CD4-positive, alpha-beta T cell treated with Interleukin-15 for 1 hour (primary cell): ENCODE measurements around the gene SOWAHA.
"Not testable (repeated sequence)": the region's sequence is repeated elsewhere in the genome, so short reads cannot be mapped to it uniquely, and the experiment has no call there.

ENCODE experiments used
- DNase-seq: peaks from one replicate; pipeline ENCODE4 v3.0.0-alpha.2; 2020

Gene SOWAHA

DNA sequence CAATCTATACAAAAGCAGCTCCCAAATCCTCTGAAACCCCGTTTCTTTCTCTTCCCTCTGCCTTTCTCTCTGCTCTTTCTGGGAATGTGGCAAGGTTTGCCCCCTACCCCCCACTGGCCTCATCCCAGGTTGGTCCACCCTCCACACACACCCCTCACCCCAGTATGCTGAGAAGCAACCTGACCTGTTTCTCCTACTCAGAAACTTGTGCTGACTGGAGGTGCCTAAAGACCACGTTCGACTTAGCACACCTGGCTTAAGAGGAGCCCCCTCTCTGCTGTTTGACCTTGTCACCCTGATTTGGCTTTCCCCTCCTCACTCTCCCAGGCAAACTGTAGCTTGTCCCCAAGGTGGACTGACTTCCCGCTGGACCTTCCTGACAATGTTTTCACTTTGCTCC lies 35.0 kb upstream of the SOWAHA start:
- DNase-seq, result no peak

DNA sequence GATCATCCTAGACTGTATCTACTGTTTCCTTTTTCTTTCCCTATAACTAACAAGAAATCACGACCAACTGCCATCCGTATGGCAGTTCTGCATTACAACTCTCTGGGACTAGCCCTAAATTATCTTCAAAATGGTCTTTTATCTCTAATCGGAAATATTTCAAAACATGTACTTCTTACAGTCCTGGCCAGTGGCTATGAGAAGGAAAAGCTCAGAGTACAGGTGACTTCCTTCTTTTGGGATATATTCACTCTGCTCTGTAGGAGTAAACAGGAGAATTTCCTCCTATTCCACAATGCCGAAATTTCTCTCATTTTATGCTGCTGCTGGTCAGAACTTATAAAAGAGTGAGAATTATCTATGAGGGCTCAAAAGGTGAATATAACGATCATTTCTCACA lies 34.2 kb upstream of the SOWAHA start:
- no peak for DNase-seq

DNA sequence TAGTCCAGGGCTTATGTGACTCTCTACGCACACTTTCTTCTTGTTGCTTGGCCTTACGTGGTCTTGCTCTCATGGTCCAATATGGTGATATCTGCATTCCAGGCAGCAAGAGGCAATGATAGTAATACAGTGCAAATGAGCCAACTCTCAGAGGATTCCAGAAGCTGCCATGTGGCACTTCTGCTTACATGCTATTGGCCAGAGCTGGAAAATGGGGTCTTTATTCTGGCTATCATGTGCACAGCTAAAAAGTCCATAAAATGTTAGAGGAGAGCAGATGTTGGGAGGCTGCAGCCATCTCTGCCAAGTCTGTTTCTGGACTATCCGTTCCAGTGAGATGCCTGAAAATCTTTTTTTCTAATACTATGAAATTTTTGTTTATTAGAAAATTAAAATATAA lies 33.1 kb upstream of the SOWAHA start:
- no peak for DNase-seq

DNA sequence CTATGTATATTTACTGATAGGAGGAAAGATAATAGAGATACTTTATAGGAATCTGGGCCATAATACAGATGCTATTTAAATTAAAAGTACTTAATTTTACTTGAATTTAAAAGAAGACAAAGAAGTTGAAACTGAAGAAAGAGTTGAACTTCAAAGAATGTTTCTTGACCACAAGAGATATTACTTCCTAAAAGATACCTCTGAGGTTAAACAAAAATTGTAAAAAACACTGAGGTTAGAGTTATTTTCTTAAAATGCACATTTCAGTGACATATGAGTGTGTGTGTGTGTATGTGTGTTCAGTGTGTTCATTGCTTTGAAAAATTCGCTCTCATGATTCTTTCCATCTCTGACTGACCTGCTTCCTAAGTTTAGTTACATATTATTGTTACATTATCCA lies 32.5 kb upstream of the SOWAHA start:
- DNase-seq, result no peak

DNA sequence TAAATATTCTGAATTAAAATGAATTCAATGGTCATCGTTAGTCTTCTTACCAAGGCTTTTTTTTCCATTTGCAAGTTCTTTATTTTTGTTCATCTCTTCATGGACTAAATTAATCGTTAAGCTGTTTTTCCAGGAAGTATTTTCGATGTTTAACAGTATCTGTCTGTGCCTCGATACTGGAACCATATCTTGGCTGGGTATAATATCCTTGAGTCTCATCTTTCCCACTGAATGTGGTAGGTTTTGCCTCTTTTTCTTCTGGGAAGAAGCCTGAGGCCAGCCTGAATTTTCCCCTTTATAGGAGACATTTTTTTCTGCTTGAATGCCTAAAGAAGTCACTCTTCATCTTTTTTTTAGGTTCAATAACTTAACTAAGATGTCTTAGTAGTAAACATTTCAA lies 32.1 kb upstream of the SOWAHA start:
- no peak for DNase-seq

DNA sequence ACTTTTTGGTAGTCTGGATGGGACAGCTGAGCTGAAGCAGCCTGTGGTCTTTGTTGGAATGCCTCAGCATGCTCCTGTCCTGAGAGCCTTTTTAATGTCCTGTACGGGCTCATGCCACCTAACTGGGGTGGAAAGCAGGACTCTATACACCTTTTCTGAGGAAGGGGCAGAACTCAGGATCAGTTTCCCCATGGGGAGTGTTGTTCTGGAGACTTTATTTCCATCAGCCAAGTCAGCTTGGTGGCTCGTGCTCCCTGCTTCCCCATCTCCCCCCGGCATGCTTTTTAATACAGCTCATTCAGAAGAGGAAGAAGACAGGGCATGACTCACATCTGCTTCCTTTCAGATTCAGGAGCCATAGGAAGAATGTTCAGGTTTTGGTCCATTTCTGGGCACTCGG lies 31.0 kb upstream of the SOWAHA start:
- DNase-seq, result peak; percentile 17

DNA sequence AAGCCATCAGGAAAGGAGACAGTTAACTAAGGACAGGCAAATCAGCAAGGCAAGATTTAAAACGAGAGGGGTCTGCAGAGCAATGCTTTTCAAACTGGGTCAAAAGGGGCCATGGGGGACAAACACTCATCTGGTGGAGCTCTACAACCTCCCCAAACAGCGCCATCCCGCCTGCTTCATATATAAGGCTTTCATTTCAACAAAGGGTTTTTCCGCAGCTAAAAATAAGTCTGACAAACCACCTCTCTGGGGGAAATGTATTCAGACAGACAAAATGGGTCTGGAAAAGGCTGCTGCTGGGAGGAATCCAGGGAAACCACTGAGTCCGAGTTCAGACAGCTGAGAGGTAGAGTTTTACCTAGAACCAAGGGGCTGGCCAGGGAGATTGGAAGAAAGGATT lies 27.7 kb upstream of the SOWAHA start:
- no peak for DNase-seq

DNA sequence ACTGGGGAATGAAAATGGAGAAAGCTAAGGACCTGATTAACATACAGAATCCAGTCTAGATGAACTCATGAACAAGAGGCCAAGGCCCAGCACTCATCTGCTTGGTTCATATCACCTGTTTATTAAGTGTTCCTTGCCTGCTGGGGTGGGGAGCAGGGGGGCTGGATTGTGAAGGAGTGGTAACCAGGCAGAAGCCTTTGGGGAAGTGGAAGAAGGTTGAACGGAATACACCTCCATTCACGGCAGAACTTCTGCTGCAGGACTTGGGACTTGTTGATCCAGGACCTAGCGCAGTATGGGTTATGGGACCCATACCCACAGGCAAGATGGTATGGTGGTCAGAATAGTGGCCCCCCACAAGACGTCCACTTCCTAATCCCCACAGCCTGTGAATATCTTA lies 27.2 kb upstream of the SOWAHA start:
- no peak for DNase-seq

DNA sequence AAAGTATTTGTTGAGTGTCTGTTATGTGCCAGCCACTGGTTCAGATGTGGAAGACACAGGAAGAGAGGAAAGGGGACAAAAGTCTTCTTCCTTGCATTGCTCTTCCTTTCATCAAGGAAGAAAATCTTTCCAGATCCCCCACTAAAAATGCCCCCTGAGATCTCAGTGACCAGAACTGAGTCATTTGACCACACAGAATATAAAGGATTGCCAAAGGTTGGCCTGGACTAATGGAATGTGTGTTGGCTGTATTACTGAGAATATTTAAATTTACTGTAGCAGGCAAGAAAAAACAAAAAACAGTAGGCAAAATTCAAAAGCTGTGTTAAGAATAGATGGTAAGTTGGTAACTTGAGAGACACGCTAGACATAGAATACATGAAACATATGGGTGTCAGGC lies 26.0 kb upstream of the SOWAHA start:
- no peak for DNase-seq

DNA sequence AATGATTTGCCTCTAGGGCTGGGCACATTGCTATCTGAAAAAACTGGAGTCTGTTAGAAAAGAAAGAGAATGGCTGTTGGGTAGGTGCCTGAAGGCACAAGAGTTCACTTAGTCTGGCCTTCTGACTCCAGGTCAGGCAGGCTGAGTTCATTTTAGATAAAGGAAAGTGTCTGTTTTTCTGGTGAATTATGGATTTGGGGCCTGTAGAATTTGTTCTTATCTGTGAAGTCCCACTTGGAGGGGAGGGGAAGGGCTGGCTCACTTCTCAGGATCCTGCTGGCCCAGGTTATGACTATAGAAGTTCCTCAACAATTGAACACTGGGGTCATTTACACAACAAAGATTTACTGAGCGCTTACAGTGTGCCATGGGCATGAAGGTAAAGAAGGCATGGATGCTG lies 24.6 kb upstream of the SOWAHA start:
- DNase-seq, result no peak

DNA sequence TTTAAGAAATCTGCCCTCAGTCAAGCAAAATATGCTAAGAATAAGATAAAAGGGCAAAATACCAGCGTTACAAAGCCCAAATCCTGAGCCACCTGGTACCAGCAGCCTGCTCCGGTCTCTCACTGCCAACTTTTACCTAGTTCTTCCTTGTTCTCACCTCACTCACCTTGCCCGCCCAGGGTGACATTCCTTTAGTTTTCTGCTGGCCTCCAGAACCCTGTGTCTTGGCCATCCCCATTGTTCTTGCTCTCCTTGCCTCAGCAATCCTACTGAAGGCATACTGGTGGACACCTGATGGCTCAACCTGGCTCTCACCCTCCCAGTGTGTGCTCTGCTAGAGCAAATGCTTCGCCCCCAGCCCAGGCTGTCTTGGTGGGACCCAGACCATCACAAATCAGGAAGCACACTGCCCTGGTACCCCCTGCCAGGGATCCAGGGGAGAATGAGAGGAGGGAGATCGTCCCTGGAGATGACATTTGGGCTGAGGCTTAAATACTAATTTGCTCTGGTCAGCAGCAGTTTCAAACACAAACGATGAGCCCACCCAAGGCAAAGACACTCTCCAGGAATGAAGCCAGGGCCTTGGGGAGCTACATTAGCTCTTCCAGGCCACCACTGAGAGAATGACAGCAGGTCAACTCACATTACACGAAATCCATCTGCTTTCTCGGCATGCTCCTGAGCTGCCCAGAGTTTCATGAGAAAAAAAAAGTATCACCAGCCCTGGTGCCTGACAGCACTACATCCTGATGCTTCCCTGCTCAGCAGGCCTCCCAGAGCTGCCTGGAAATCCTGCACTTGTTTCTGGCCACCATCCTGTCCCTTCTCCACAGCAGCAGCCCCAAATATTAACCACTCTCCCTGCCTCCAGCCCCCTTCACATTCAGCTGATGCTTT lies 23.9 kb upstream of the SOWAHA start:
- no peak for DNase-seq

DNA sequence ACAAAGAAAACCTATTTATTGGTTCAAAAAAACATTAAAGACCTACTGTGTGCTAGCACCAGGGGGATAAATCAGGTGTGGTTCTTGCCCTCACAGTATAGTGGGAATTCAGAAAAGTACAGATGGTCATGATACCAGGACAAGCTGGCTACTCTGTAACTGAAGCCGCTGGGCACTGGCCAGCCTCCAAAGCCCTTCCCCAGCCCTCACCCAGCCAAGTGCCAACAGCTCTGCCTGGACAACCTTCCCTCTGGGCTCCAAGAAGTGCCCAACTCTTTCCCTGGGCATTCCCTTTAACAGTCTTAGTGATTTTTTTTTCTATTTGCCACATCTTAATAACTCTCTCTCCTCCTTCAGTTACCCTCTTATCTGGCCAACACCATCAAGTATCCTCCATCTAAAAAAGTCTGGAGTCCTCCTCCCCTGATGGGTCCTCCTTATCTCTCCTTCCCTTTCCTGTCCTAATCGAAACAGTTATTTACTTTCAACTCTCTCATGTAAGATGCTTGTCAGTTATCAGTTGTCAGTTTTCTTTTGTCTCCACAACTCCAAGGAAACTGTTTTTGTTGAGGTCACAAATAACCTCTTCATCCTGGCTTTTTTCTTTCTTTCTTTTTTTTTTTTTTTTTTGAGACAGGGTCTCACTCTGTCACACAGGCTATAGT lies 22.8 kb upstream of the SOWAHA start:
- DNase-seq, result no peak

DNA sequence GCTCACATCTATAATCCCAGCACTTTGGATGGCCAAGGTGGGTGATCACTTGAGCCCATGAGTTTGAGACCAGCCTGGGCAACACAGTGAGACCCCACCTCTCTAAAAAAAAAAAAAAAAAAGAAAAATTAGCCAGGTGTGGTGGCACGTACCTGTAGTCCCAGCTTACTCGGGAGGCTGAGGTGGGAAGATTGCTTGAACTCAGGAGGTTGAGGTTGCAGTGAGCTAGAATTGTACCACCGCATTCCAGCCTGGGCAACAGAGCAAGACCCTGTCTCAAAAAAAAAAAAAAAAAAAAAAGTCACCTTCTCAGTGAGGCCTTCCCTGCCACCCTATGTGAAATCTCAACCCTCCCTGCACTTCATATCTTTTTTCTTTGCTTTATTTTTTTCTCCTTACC lies 22.1 kb upstream of the SOWAHA start:
- no peak for DNase-seq

DNA sequence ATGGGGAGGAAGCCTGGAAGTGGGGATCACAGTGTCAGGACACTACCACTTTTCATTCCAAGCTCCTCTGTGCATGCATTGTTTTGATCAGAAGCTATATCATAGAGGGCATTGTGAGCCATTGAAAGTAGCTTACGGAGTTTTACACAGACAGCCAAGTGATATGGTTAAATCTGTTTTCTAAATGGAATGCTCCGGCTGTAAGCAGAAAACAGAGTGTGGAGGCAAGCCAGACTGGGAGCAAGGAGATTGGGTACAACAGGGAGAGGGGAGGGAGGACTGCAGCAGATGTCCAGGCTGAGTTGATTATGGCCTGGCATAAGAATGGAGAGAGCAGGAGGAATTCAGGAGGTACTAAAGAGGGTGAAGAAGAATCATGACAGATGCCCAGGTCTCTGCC lies 15.5 kb upstream of the SOWAHA start:
- no peak for DNase-seq

DNA sequence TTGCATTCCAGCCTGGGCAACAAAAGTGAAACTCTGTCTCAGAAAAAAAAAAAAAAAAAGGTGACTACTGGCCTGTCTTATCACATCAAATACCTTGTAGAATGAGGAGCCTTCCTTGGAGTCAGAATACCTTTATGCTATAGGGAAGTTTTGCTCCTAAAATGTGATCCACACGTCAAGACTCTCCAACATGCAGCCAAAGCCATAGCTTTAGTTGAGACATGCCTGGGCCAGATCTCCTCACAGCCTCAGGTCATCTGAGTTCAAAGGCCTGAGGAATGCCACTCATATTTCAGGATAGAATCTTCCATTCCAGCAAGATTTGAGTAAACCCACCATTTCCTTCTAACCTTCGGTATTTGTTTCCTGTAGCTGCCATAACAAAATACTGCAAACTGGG lies 13.7 kb upstream of the SOWAHA start:
- DNase-seq, result no peak

DNA sequence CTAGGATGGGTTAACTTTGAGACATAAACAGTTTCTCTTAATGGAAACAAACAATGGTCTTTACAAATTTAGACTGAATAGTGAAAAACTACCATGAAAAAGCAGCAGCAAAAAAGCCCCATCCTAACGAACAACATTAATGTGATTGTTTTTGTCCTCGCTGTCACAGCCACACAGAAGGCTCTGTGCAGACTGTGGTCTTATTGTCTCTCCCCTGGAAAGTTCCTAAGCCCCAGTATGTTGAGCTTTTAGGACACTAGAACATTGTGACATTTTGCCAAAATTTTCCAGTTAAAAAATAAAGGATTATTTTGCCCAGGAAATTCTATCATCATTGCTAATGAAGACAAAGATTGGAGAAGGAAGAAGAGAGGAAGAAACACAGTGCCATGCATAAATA lies 12.6 kb upstream of the SOWAHA start:
- no peak for DNase-seq

DNA sequence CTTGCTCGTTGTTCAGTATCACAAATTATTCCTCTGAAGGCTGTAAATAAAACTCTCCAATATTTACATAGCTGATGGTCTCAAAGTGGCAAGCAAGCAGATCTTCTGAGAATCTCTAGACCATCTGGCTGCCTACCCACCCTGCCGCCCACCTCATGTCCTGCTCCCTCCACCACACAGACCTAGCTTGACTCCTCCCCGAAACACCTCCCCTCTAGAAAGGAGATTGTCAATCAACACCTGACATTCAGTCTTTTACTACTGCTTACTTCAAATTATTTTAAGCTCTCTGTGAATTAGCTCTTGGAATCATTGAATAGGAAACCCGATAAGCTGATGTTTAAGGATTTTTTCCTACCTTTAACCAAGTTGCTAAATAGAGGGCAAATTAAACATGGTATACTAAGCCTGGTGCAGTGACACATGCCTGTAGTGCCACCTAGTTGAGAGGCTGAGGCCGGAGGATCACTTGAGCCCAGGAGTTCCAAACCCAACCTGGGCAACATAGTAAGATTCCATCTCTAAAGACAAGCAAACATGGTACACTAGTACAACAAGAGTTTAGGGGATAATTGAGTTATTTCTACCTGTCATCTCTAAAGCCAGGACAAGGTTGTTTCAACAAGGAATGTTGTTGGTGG lies 10.9 kb upstream of the SOWAHA start:
- no peak for DNase-seq

DNA sequence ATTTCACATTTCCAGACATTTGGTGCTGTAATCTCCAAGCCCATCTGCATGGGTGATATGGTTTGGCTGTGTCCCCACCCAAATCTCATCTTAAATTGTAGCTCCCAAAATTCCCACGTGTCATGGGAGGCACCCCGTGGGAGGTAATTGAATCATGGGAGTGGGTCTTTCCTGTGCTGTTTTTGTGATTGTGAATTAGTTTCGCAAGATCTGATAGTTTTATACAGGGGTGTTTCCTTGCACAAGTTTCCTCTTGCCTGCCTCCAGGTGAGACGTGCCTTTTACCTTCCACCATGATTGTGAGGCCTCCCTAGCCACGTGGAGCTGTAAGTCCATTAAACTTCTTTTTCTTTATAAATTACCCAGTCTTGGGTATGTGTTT lies 10.4 kb upstream of the SOWAHA start:
- not testable (repeated sequence) for DNase-seq

DNA sequence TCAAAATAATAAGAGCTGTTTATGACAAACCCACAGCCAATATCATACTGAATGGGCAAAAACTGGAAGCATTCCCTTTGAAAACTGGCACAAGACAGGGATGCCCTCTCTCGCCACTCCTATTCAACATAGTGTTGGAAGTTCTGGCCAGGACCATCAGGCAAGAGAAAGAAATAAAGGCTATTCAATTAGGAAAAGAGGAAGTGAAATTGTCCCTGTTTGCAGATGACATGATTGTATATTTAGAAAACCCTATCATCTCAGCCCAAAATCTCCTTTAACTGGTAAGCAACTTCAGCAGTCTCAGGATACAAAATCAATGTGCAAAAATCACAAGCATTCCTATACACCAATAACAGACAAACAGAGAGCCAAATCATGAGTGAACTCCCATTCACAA lies 8.9 kb upstream of the SOWAHA start:
- not testable (repeated sequence) for DNase-seq

DNA sequence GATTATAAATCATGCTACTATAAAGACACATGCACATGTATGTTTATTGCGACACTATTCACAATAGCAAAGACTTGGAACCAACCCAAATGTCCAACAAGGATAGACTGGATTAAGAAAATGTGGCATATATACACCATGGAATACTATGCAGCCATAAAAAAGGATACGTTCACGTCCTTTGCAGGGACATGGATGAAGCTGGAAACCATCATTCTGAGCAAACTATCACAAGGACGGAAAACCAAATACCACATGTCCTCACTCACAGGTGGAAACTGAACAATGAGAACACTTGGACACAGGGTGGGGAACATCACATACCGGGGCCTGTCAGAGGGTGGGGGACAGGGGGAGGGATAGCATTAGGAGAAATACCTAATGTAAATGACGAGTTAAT lies 7.2 kb upstream of the SOWAHA start:
- DNase-seq, result not testable (repeated sequence)

DNA sequence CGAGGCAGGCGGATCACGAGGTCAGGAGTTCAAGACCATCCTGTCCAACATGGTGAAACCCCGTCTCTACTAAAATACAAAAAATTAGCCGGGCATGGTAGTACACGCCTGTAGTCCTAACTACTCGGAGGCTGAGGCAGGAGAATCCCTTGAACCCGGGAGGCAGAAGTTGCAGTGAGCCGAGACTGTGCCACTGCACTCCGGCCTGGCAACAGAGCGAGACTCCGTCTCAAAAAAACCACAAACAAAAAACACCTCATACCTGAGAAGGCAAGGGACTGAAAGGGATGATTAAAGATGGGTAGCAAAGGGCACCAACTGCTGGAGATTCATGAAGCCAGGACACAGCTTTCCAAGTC lies 6.3 kb upstream of the SOWAHA start:
- not testable (repeated sequence) for DNase-seq

DNA sequence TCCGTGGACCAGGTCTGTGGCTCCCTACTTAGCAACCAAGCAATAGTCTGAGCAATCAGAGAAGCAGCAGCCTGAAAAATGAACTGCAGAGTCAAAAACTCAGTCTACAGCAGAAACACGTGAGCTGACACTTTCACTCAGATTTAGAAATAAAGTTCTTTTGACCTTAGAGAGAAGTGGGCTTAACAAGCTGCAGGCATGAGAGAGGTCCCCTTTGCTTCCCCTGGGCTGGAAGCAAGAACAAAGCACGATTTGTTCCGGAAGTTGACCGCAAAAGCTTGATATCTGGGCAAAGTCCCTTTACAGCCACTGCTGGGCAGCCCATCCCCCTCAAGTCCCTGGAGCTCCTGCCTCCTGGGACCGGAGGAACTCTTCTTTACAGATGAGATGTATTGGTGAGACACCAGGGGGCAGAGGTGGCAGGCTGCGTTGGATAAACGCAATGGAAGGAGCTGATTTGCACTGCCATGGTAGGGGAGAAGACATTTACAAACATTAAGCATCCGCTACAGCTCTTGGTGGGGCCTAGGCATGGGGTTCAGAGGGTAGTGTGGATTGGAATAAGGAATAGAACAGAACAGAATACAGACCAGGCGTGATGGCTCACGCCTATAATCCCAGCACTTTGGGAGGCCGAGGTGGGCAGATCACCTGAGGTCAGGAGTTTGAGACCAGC lies 5.8 kb upstream of the SOWAHA start:
- DNase-seq, result no peak

DNA sequence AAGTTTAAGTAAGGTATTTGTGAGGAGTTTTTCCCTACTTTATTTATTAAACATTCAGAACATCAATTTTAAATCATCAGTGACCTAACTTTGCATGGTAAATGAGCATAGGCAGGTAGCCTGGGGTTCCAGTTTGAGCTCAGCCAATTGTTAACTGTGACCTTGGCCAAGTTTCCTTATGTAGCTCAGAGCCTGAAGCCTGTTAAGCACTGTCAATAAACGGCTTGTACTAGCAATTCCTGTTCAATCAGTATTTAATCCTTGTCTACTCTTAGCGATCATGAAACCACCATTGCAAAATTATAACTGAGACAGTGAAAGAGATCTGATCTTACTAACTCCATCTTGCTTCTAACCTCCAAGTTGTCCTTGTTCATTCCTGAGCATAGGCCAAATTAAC lies 4.7 kb upstream of the SOWAHA start:
- DNase-seq, result no peak

DNA sequence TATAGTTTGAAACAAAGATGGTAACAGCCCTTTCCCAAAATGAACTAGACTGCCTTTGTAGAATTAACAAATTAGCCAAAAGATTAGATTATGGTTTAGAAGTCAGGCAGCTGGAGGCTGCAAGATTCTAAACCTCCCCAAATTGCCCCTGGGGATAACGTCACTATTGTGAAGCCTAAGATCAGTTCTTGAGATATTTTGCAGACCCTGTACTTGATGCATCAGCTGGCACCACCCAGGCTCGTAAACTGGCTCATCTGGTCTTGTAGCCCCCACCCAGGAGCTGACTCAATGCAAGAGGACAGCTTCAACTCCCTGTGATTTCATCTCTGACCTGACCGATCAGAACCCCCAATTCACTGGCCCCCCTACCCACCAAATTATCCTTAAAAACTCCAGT lies 4.2 kb upstream of the SOWAHA start:
- no peak for DNase-seq
